Mesenchymal stem cell (in vitro differentiated cells and primary cell): ENCODE data around the gene SLC38A6.

ENCODE experiments used
- DNase-seq: peaks from one replicate; pipeline ENCODE4 v3.0.0-alpha.2; 2013
- H2AFZ ChIP-seq: one replicate; pipeline ENCODE4 v1.6.1; 2013; ENCODE audit warnings: low read depth, mild to moderate bottlenecking, control low read depth, inconsistent platforms, low read length, moderate library complexity
- H2AK5ac ChIP-seq: 2 replicates; pipeline ENCODE4 v1.6.1; 2013; ENCODE audit warnings: low read length, moderate library complexity, mild to moderate bottlenecking, inconsistent platforms; ENCODE audit not compliant: severe bottlenecking
- H2BK120ac ChIP-seq: one replicate; pipeline ENCODE4 v1.6.1; 2013; ENCODE audit warnings: low read depth, mild to moderate bottlenecking, inconsistent platforms, low read length, moderate library complexity
- H2BK12ac ChIP-seq, 2 experiments: one replicate each; pipeline ENCODE4 v1.6.1; 2013; ENCODE audit warnings: inconsistent platforms in 2 of 2, low read length in 2 of 2, mild to moderate bottlenecking in 2 of 2, moderate library complexity in 2 of 2, control low read depth in 1 of 2
- H2BK15ac ChIP-seq: one replicate; pipeline ENCODE4 v1.6.1; 2013; ENCODE audit warnings: mild to moderate bottlenecking, low read depth, inconsistent platforms; ENCODE audit not compliant: poor library complexity, severe bottlenecking
- H2BK5ac ChIP-seq: 2 replicates; pipeline ENCODE4 v1.6.1; 2013; ENCODE audit warnings: low read depth, mild to moderate bottlenecking, low read length, control low read depth, inconsistent platforms; ENCODE audit not compliant: poor library complexity, severe bottlenecking
- H3K14ac ChIP-seq, 2 experiments: one replicate each; pipeline ENCODE4 v1.6.1; 2013; ENCODE audit warnings: inconsistent platforms in 2 of 2, low read length in 2 of 2, control low read depth in 1 of 2, mild to moderate bottlenecking in 1 of 2, moderate library complexity in 1 of 2
- H3K18ac ChIP-seq, 2 experiments: one replicate each; pipeline ENCODE4 v1.6.1; 2013; ENCODE audit warnings: inconsistent platforms in 2 of 2, low read length in 2 of 2, control low read depth in 1 of 2, low read depth in 1 of 2, mild to moderate bottlenecking in 1 of 2
- H3K23ac ChIP-seq, 2 experiments: one replicate each; pipeline ENCODE4 v1.6.1; 2013; ENCODE audit warnings: inconsistent platforms in 2 of 2, low read length in 2 of 2, mild to moderate bottlenecking in 2 of 2, moderate library complexity in 2 of 2, control low read depth in 1 of 2
- H3K27ac ChIP-seq: 2 replicates; pipeline ENCODE4 v1.5.1; 2013; ENCODE audit warnings: mild to moderate bottlenecking, moderate library complexity, low read length, control low read depth, inconsistent platforms; ENCODE audit not compliant: poor library complexity, severe bottlenecking
- H3K27me3 ChIP-seq, 2 experiments: 2 replicates each; pipeline versions ENCODE4 v1.6.1 to v1.7.0; 2013; ENCODE audit warnings: low read length in 2 of 2, mild to moderate bottlenecking in 2 of 2, moderate library complexity in 2 of 2, control low read depth in 1 of 2, inconsistent platforms in 1 of 2; ENCODE audit not compliant: control insufficient read depth in 1 of 2, insufficient read depth in 1 of 2
- H3K36me3 ChIP-seq, 2 experiments: 2 replicates each; pipeline versions ENCODE4 v1.6.1 to v1.7.0; 2013; ENCODE audit warnings: low read length in 2 of 2, control low read depth in 1 of 2, inconsistent platforms in 1 of 2, low read depth in 1 of 2, mild to moderate bottlenecking in 1 of 2; ENCODE audit not compliant: insufficient read depth in 2 of 2, control insufficient read depth in 1 of 2
- H3K4ac ChIP-seq, 2 experiments: one replicate each; pipeline ENCODE4 v1.6.1; 2013; ENCODE audit warnings: inconsistent platforms in 2 of 2, low read length in 2 of 2, mild to moderate bottlenecking in 2 of 2, moderate library complexity in 2 of 2, control low read depth in 1 of 2, low read depth in 1 of 2
- H3K4me1 ChIP-seq: 2 replicates; pipeline ENCODE4 v1.6.1; 2013; ENCODE audit warnings: low read depth, low read length, control low read depth; ENCODE audit not compliant: control insufficient read depth, insufficient read depth
- H3K4me2 ChIP-seq: 2 replicates; pipeline ENCODE4 v1.6.1; 2013; ENCODE audit warnings: low read length, mild to moderate bottlenecking, inconsistent platforms; ENCODE audit not compliant: poor library complexity, severe bottlenecking
- H3K4me3 ChIP-seq, 2 experiments: 2 replicates each; pipeline versions ENCODE4 v1.5.1 to v1.7.0; 2013; ENCODE audit warnings: low read length in 2 of 2, mild to moderate bottlenecking in 2 of 2, control low read depth in 1 of 2, low read depth in 1 of 2; ENCODE audit not compliant: insufficient read depth in 1 of 2
- H3K79me1 ChIP-seq: replicated peaks from 2 replicates; pipeline ENCODE4 v1.6.1; 2013; ENCODE audit warnings: mild to moderate bottlenecking, control low read depth, low read length, inconsistent platforms; ENCODE audit not compliant: poor library complexity, severe bottlenecking
- H3K9ac ChIP-seq: 2 replicates; pipeline ENCODE4 v1.7.0; 2013; ENCODE audit warnings: mild to moderate bottlenecking, low read length, moderate library complexity
- H3K9me3 ChIP-seq: 2 replicates; pipeline ENCODE4 v1.7.0; 2013; ENCODE audit warnings: mild to moderate bottlenecking, low read length; ENCODE audit not compliant: control insufficient read depth
- H4K8ac ChIP-seq: one replicate; pipeline ENCODE4 v1.6.1; 2013; ENCODE audit warnings: inconsistent platforms, mild to moderate bottlenecking, low read length, moderate library complexity
- H4K91ac ChIP-seq: one replicate; pipeline ENCODE4 v1.6.1; 2013; ENCODE audit warnings: mild to moderate bottlenecking, low read length, inconsistent platforms
- WGBS: methylation state at CpG from one replicate; pipeline ENCODE4 v1.1.7; 2013; ENCODE audit warnings: mixed read lengths; 5-methylcytosine and 5-hydroxymethylcytosine counted together

Gene SLC38A6

DNA sequence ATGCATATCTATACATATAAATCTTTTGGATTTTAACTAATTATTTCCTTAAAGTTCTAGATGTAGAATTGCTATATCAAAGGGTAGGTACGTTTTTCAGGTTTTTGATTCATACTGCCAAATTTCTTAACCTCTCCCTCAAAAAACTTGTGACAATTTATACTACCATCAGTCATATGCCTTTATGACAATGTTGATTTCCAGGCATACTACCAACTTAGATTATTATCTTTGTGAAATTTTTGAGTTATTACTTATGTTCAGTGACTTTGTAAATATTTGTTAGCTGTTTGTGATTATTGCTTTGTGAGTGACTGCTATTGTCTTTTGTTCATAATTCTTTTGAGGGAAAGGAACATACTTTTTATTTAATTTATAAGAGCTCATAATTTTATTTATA lies 107.0 kb downstream of the SLC38A6 start:
- Histone ChIP-seq H3K79me1 (no peaks in the 10 kb centered on the region), H3K4me1 (peaks cover 5% of the 10 kb centered on the region), H2BK15ac (no peak overlapping the region), H3K9me3 (no peaks in the 10 kb centered on the region), H3K4ac (no peak overlapping the region), H2AK5ac (no peak overlapping the region), H3K4me3 (no peak overlapping the region), H3K27me3 (no peaks in the 10 kb centered on the region), H4K91ac (no peak overlapping the region), H3K9ac (no peak overlapping the region), H2BK120ac (no peak overlapping the region), H3K18ac (no peak overlapping the region), H3K27ac (no peak overlapping the region), H3K23ac (no peak overlapping the region), H3K14ac (no peak overlapping the region), H4K8ac (no peak overlapping the region), H3K36me3 (peaks cover 1 to 31% of the 10 kb centered on the region in 2 experiments), H2BK5ac (no peak overlapping the region), H2AFZ (no peak overlapping the region), H2BK12ac (no peak overlapping the region), H3K4me2 (no peak overlapping the region)
- WGBS: no CpG with 5 or more reads among the region's 1 CpG
- no peak for DNase-seq

DNA sequence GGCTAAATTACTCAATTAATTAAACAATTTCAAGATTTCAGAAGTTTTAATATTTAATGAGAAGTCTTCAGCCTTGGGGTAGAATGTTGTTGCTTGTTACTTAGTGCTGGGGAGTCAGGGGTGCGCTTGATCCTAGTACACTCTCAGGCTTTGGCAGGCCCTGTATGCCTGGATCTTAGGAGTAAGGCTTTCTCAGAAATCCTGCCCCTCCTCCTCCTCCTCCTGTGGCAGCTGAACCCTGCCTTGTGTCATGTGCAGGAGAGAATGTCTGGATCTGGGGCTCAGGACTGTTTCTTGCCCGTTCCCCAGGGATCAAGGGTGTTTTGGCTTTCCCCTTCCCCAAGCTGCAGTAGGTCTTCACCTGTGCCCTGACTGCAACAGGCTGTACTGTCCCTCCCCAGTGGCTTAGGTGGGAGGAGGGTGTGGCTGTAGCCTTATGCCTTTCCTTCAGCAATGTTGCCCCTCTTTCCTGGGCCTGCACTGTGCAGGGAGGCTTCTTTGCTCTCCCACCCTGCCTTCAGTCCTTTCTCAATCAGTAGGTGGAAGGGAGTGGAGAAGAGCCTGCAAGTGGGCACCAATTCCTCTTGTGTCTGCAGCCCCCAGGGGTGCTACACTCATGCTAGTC lies 108.2 kb downstream of the SLC38A6 start:
- Histone ChIP-seq H3K4me2 (no peak overlapping the region), H3K9ac (no peak overlapping the region), H4K8ac (no peak overlapping the region), H2BK12ac (no peak overlapping the region), H3K36me3 (peaks cover 0 to 19% of the 10 kb centered on the region in 2 experiments), H3K18ac (no peak overlapping the region), H3K14ac (no peak overlapping the region), H2BK15ac (no peak overlapping the region), H3K23ac (no peak overlapping the region), H3K79me1 (no peaks in the 10 kb centered on the region), H3K4me3 (no peak overlapping the region), H2BK5ac (no peak overlapping the region), H4K91ac (no peak overlapping the region), H3K27ac (no peak overlapping the region), H2AK5ac (no peak overlapping the region), H2BK120ac (no peak overlapping the region), H3K4ac (peak overlapping the region in 1 of 2 experiments; percentile 76), H3K4me1 (peaks cover 5% of the 10 kb centered on the region), H2AFZ (no peak overlapping the region), H3K9me3 (no peaks in the 10 kb centered on the region), H3K27me3 (no peaks in the 10 kb centered on the region)
- WGBS: 69% methylated on average over 2 of the region's 2 CpGs
- DNase-seq: no peak

DNA sequence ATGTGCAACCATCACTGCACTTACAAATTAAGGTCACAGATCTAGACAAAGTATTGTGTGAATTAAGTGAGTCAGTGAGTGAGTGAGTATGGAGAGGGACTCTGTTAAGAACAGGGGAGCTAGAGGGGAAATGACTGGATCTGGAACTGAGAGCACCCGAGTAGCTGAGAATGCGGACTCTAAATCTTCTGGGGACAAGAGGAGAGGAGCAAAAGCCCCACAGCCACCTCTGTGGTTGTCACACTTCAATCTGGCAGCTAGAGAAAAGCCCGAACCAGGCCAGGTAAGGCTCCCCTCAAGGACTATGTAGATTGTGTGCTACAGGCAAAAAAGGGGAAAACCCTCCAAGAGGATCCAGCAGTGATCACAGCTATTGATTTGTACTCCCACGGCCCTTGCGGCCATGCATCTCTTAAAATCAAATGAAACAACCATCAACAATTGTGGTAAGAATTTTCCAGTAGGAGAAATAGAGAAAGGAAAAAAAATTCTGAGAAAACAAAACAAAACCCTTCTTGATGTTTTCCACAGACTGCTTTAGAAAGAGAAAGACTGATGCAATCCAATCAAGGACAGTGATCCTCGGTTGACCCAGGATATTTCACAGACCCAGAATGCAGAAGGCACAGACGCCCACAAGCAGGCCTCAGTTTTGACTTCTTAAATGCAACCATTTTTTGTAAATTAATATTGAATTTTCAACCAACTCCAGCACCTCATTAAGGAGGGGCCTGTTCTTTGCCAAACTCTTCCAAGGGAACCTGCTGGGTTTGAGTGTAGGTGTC lies 109.6 kb downstream of the SLC38A6 start:
- no peak overlapping the region for H4K91ac ChIP-seq
- no peak overlapping the region for H3K4me3 ChIP-seq
- no peak overlapping the region for H2BK5ac ChIP-seq
- peaks cover 0 to 7% of the 10 kb centered on the region in 2 experiments for H3K36me3 ChIP-seq
- no peak overlapping the region for H3K4ac ChIP-seq
- H3K27me3 ChIP-seq: no peaks in the 10 kb centered on the region
- no peak overlapping the region for H2AFZ ChIP-seq
- no peak overlapping the region for H2BK120ac ChIP-seq
- H3K14ac ChIP-seq: no peak overlapping the region
- H2AK5ac ChIP-seq: peak overlapping the region; percentile 56
- no peak overlapping the region for H3K4me2 ChIP-seq
- H3K23ac ChIP-seq: no peak overlapping the region
- peak overlapping the region; percentile 35 for H3K27ac ChIP-seq
- peaks cover 5% of the 10 kb centered on the region for H3K4me1 ChIP-seq
- no peaks in the 10 kb centered on the region for H3K79me1 ChIP-seq
- H2BK12ac ChIP-seq: no peak overlapping the region
- no peaks in the 10 kb centered on the region for H3K9me3 ChIP-seq
- peak; percentile 18 for DNase-seq
- H3K18ac ChIP-seq: peak overlapping the region; percentile 2 to 54
- peak overlapping the region; percentile 44 for H3K9ac ChIP-seq
- H2BK15ac ChIP-seq: no peak overlapping the region
- peak overlapping the region; percentile 23 for H4K8ac ChIP-seq
- WGBS: 79% methylated on average over 5 of the region's 7 CpGs

DNA sequence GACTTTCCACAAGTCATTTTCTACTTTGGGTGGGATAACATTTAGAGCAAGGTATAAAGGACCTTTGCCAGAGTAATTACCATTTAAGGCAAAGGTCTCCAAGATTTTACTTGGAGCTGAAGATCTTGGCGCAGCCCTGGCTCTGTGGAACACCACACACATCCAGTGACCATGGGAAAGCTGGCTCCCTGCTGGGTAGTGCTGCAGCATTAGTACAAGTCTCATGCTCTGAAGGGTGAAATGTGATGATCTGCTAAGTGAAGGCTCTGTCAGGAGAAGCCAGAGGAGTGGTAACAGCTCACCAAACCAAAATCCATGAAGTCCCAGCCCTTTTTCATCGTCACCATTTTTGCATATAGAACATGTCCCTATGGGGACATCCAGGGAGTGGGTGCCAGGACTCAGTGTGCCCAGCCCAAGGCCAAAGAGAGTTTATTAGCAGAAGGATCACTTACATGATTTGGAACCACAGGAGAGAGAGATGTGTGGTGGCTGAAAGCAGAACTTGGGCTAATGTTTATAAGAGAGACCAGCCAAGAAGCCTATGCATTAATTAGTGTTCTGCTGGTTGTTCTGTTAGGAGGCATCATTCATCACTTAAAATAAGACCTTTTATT lies 110.7 kb downstream of the SLC38A6 start:
- no peaks in the 10 kb centered on the region for H3K27me3 ChIP-seq
- H3K18ac ChIP-seq: no peak overlapping the region
- H3K36me3 ChIP-seq: peaks cover 0 to 4% of the 10 kb centered on the region in 2 experiments
- H3K79me1 ChIP-seq: no peaks in the 10 kb centered on the region
- H2BK12ac ChIP-seq: no peak overlapping the region
- H3K9me3 ChIP-seq: no peaks in the 10 kb centered on the region
- no peak overlapping the region for H3K4me3 ChIP-seq
- H2BK5ac ChIP-seq: no peak overlapping the region
- no peak overlapping the region for H3K9ac ChIP-seq
- no peak overlapping the region for H2AK5ac ChIP-seq
- H3K4ac ChIP-seq: no peak overlapping the region
- DNase-seq: no peak
- 81% methylated on average over 2 of the region's 2 CpGs for WGBS
- no peak overlapping the region for H4K8ac ChIP-seq
- H4K91ac ChIP-seq: no peak overlapping the region
- no peak overlapping the region for H3K23ac ChIP-seq
- no peak overlapping the region for H2BK120ac ChIP-seq
- peaks cover 5% of the 10 kb centered on the region for H3K4me1 ChIP-seq
- no peak overlapping the region for H2AFZ ChIP-seq
- H3K4me2 ChIP-seq: no peak overlapping the region
- no peak overlapping the region for H3K27ac ChIP-seq
- H2BK15ac ChIP-seq: no peak overlapping the region
- H3K14ac ChIP-seq: no peak overlapping the region
